Stimulated activated CD4-positive, alpha-beta T cell treated with anti-CD3 and anti-CD28 coated beads, TNF-alpha, amount 100 ng/mL, for 1 hour (primary cell): ENCODE data around the gene PCSK7.
"Not testable (repeated sequence)": the region's sequence is repeated elsewhere in the genome, so short reads cannot be mapped to it uniquely, and the experiment has no call there.

Experiments used
- DNase-seq, 3 donors: peaks; one replicate each; pipeline ENCODE4 v3.0.0-alpha.2; 2020; ENCODE audit warnings: low read depth in 3 of 3, low spot score in 1 of 3

The PCSK7 gene

GRCh38 chr11:117231842-117232091 is at the start of gene PCSK7:
Gene PCSK7, minus strand, starts transcription at chr11:117232073. Its CDS starts 2,229 bp downstream, at chr11:117229844.
- no peak for DNase-seq

GRCh38 chr11:117281159-117281558 is 49.3 kb upstream of the PCSK7 start:
- no peak for DNase-seq

- no peak for DNase-seq
Measured at GRCh38 chr11:117279711-117280376, 48.0 kb upstream of the PCSK7 start.

GRCh38 chr11:117278347-117278746 is 46.5 kb upstream of the PCSK7 start:
- no peak for DNase-seq

- no peak for DNase-seq
Measured at GRCh38 chr11:117273550-117274289, 41.8 kb upstream of the PCSK7 start.

DNA sequence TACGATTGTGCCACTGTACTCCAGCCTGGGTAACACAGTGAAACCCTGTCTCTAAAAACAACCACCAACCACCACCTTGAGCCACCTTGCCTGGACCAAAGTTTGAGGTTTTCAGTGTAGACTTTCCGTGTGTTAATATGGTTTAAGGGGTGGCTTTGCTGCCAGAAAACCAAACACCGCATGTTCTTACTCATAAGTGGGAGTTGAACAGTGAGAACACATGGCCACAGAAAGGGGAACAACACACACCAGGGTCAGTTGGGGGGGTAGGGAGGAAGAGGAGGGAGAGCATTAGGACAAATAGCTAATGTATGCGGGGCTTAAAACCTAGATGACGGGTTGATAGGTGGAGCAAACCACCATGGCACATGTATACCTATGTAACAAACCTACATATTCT is 40.3 kb upstream of the PCSK7 start:
- not testable (repeated sequence) for DNase-seq

DNA sequence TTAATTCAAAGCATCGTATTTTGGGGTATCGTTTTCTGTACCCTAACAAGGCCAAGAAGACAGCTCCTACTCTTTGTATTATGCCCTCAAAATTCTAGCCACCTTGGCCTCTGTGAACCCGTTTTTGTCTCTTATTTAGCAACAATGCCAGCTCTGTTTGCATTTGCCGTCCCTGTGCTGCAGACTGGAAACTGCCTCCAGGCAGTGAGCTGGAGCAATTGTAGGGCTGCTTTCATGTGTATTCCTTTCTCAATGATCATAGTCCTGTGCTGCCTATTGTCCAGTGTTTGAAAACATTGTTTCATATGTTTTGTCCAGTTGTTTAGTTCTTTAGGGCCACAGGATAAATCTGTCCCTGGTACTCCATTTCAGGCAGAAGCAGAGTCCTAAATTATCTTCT is 39.3 kb upstream of the PCSK7 start:
- no peak for DNase-seq

- DNase-seq, result no peak
Measured at GRCh38 chr11:117269856-117270255, 38.0 kb upstream of the PCSK7 start.

DNA sequence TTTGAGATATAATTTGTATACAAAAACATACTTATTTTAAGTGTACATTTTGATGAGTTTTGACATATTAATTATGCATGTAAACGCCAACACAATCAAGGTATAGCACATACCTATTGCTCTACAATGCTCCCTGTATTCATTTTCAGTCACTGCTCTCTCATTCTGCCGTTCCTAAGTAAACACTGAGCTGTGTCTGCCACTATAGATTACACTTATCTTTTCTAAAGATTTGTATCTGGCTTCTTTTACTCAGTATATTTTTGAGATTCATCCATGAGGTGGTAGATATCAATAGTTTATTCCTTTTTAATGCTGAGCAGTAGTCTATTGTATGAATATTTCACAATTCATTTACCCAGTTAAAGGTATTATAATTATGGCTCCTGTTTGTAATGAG is 33.9 kb upstream of the PCSK7 start:
- DNase-seq, result no peak

GRCh38 chr11:117264624-117265323 is 32.9 kb upstream of the PCSK7 start:
- DNase-seq, result not testable (repeated sequence)

DNA sequence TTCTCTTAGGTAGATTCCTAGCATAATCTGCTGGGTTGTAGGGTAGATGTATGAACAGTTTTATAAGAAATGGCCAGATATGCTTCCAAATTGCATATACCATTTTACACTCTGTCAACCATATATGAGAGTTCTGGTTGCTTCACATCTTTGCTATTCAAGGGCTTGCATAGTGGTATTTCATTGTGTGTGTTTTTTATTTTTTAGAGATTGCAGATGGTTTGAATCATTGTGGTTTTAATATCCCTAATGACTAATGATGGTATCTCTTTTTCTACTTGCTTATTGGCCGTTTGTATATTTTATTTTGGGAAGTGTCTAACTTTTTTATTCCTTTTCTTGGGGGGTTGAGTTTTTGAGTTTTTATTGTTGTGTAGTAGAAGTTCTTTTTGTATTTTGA is 27.5 kb upstream of the PCSK7 start:
- DNase-seq, result no peak

- no peak for DNase-seq
Measured at GRCh38 chr11:117258576-117258975, 26.7 kb upstream of the PCSK7 start.

- no peak for DNase-seq
Measured at GRCh38 chr11:117256573-117256972, 24.7 kb upstream of the PCSK7 start.

GRCh38 chr11:117255966-117256365 is 24.1 kb upstream of the PCSK7 start:
- no peak for DNase-seq

- no peak for DNase-seq
Measured at GRCh38 chr11:117251506-117251905, 19.6 kb upstream of the PCSK7 start.

DNA sequence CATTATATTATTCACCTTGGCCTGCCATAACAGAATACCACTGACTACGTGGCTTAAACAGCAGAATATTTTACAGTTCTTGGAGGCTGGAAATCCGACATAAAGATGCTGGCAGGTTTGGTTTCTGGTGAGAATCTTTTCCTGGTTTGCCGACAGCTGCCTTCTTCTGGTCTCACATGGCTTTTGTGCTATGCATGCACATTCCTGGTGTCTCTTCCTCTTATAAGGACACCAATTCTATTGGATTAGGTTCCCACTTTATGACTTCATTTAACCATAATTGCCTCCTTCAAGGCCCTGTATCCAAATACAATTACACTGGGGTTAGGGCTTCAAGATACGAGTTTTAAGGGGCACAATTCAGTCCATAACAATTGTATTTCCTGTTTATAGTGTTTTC is 17.7 kb upstream of the PCSK7 start:
- no peak for DNase-seq

DNA sequence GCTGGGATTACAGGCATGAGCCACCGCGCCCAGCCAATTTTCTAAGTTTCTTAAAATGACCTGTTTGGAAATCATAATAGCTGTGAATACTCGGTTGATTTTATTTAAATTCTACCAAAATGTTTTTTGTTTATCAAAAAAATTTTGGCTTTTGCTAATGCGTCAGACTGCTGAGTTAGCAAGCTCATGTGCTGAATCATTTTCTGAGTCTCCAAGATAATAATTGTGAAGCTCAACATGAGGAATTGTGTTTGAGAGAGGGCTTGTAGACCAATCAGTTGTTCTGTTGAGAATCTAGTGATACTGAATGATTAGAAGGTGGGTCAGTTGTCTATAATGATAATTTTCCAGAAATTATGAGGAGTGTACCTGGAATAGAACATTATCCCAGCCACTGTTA is 16.5 kb upstream of the PCSK7 start:
- DNase-seq, result no peak

DNA sequence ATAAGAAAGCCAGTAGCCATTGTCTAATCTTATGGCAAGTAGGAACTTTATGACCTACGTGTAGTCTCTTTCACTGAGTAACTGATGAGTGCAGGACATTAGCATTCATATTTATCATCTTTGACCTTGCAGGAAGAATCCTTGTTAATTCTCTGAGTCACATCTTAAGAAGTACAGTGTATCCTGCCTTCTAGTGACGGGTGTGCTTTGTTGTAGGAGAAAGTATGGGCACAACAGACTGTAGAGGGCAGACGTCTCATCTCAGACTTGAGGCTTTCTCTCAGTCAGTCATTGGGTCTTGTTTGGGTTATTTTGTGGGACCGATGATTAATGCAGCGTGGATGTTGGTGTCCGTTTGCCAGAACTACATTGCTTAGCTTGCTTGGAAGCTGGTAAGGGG is 7.4 kb upstream of the PCSK7 start:
- DNase-seq, result no peak

GRCh38 chr11:117238221-117238620 is 6.3 kb upstream of the PCSK7 start:
- DNase-seq, result no peak

- no peak for DNase-seq
Measured at GRCh38 chr11:117232911-117233409, 1.1 kb upstream of the PCSK7 start.

GRCh38 chr11:117232092-117232878 is 412 bp upstream of the PCSK7 start, which contains the start of gene RNF214:
Gene RNF214, plus strand, starts transcription at chr11:117232671. Its CDS starts 1,602 bp downstream, at chr11:117234273.
- peak; percentile 19 to 74 (median 62) for DNase-seq
